ENCODE data around the gene RNF34. TPM values are rescaled to one million over a fixed set of nuclear protein-coding genes. Genes with fewer than 3 reads are reported as not detected.
A peak's percentile ranks its signal among the peaks of the same experiment; 100 is the strongest.

The RNF34 gene
- polyA plus RNA-seq, 3 donors from 2014 or later: 31.8 to 73.9 (median 57.9) TPM

- peaks cover 0 to 9% (median 0%) of the 10 kb centered on the region in 3 donors for H3K36me3 Mint-ChIP-seq
- H3K4me3 Mint-ChIP-seq: peak overlapping the region; percentile 89 to 99 (median 96)
- peaks cover 0 to 5% (median 4%) of the 10 kb centered on the region in 3 donors for H3K27me3 Mint-ChIP-seq (ENCODE audit: low read depth in 3 of 3)
- DNase-seq: peak in 1 of 3 donors; percentile 43
- H3K4me1 Mint-ChIP-seq: peaks cover 34 to 57% of the 10 kb centered on the region in 2 donors
- no peaks in the 10 kb centered on the region for H3K9me3 Mint-ChIP-seq
- H3K27ac Mint-ChIP-seq: peak overlapping the region; percentile 80 to 96 (median 95)
Measured at GRCh38 chr12:121400332-121401139, 618 bp downstream of the RNF34 start.

DNA sequence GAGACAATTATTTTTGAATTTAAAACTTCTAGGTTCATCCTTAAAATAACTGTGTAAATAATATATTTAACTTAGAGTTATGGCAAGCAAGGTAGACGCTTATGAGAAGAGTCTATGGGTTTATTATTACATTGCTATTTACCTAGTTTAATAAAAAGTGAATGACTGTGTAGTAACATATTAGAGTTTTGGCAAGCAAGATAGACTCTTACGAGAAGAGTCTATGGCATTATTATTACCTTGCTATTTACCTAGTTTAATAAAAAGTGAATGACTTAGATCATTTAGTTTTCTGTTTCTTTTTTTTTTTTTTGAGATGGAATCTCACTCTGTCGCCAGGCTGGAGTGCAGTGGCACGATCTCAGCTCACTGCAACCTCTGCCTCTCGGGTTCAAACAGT is 3.8 kb downstream of the RNF34 start:
- Mint-ChIP-seq H3K4me3 (no peak overlapping the region), H3K36me3 (peaks cover 3 to 21% (median 9%) of the 10 kb centered on the region in 3 donors), H3K4me1 (peaks cover 36 to 81% of the 10 kb centered on the region in 2 donors), H3K9me3 (no peaks in the 10 kb centered on the region), H3K27me3 (ENCODE audit: low read depth in 3 of 3) (peaks cover 0 to 5% (median 5%) of the 10 kb centered on the region in 3 donors), H3K27ac (no peak overlapping the region)
- DNase-seq: no peak

- Mint-ChIP-seq H3K9me3 (no peaks in the 10 kb centered on the region), H3K4me3 (no peak overlapping the region)
Measured at GRCh38 chr12:121404734-121405133, 4.8 kb downstream of the RNF34 start.

GRCh38 chr12:121405211-121405610 is 5.3 kb downstream of the RNF34 start:
- Mint-ChIP-seq H3K4me3 (no peak overlapping the region), H3K36me3 (peaks cover 3 to 21% (median 9%) of the 10 kb centered on the region in 3 donors), H3K27me3 (ENCODE audit: low read depth in 3 of 3) (peaks cover 0 to 2% (median 0%) of the 10 kb centered on the region in 3 donors), H3K27ac (no peak overlapping the region), H3K4me1 (peaks cover 26 to 70% of the 10 kb centered on the region in 2 donors), H3K9me3 (no peaks in the 10 kb centered on the region)
- DNase-seq: no peak

More at GRCh38 chr12:121404734-121405133, 4.8 kb downstream of the RNF34 start:
- Mint-ChIP-seq H3K27me3 (ENCODE audit: low read depth in 3 of 3) (peaks cover 0 to 6% (median 4%) of the 10 kb centered on the region in 3 donors), H3K27ac (no peak overlapping the region), H3K4me1 (peaks cover 27 to 73% of the 10 kb centered on the region in 2 donors), H3K36me3 (peaks cover 3 to 21% (median 9%) of the 10 kb centered on the region in 3 donors)
- no peak for DNase-seq

GRCh38 chr12:121413917-121414316 is 14.0 kb downstream of the RNF34 start:
- Mint-ChIP-seq H3K9me3 (no peaks in the 10 kb centered on the region), H3K36me3 (peaks cover 5 to 13% (median 5%) of the 10 kb centered on the region in 3 donors), H3K27ac (no peak overlapping the region), H3K27me3 (ENCODE audit: low read depth in 3 of 3) (no peaks in the 10 kb centered on the region), H3K4me1 (peaks cover 9 to 35% of the 10 kb centered on the region in 2 donors), H3K4me3 (no peak overlapping the region)
- no peak for DNase-seq

DNA sequence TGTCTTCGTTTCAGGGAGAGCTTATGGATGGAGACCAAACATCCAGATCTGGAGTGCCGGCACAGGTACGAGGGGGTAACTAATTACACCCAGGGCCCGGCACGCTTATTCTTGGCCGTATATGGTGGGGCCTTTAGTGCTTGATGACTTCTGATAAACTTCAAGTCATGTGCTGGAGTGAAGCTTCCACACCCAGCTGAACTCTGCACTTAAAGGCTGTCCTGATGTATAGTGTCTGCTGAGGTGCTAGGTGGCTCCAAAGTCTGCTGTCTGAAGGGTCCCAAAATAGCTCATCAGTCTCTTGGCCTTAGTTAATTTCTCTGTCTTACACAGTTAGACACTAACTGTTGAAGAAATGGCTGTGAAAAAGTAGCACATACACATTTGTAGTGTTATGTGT is 17.9 kb downstream of the RNF34 start:
- Mint-ChIP-seq H3K9me3 (no peaks in the 10 kb centered on the region), H3K4me1 (peaks cover 6 to 35% of the 10 kb centered on the region in 2 donors), H3K27ac (no peak overlapping the region), H3K4me3 (no peak overlapping the region), H3K27me3 (ENCODE audit: low read depth in 3 of 3) (peaks cover 0 to 4% (median 0%) of the 10 kb centered on the region in 3 donors), H3K36me3 (peaks cover 16 to 35% (median 18%) of the 10 kb centered on the region in 3 donors)
- no peak for DNase-seq

GRCh38 chr12:121420109-121420508 is 20.2 kb downstream of the RNF34 start:
- Mint-ChIP-seq H3K9me3 (no peaks in the 10 kb centered on the region), H3K27ac (peak overlapping the region in 4 of 6 donors; percentile 56 to 73 (median 71)), H3K27me3 (ENCODE audit: low read depth in 3 of 3) (peaks cover 0 to 4% (median 2%) of the 10 kb centered on the region in 3 donors), H3K36me3 (peaks cover 16 to 50% (median 21%) of the 10 kb centered on the region in 3 donors), H3K4me1 (peaks cover 6 to 28% of the 10 kb centered on the region in 2 donors), H3K4me3 (no peak overlapping the region)
- DNase-seq: no peak

DNA sequence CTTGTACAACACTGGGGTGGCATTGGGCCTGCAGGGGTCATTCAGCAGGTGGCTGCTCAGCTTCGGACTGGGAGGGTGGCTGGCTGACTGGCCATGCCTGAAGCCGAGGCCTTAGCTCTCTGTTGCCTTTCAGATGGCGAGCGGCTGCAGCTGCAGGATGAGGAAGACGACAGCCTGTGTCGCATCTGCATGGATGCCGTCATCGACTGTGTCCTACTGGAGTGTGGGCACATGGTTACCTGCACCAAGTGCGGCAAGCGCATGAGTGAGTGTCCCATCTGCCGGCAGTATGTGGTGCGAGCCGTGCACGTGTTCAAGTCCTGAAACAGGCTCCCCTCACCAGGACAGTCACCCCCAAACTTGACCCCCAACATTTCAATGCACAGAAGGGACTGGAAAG is 23.3 kb downstream of the RNF34 start:
- H3K4me1 Mint-ChIP-seq: peaks cover 2 to 7% of the 10 kb centered on the region in 2 donors
- peaks cover 0 to 4% (median 2%) of the 10 kb centered on the region in 3 donors for H3K27me3 Mint-ChIP-seq (ENCODE audit: low read depth in 3 of 3)
- no peak for DNase-seq
- no peak overlapping the region for H3K4me3 Mint-ChIP-seq
- H3K36me3 Mint-ChIP-seq: peaks cover 17 to 43% (median 20%) of the 10 kb centered on the region in 3 donors
- peak overlapping the region in 1 of 6 donors; percentile 57 for H3K27ac Mint-ChIP-seq
- no peaks in the 10 kb centered on the region for H3K9me3 Mint-ChIP-seq

- Mint-ChIP-seq H3K4me1 (peaks cover 4 to 13% of the 10 kb centered on the region in 2 donors), H3K27me3 (ENCODE audit: low read depth in 3 of 3) (peaks cover 0 to 4% (median 2%) of the 10 kb centered on the region in 3 donors), H3K36me3 (peaks cover 20 to 44% (median 25%) of the 10 kb centered on the region in 3 donors), H3K4me3 (no peak overlapping the region), H3K9me3 (peaks cover 0 to 2% (median 0%) of the 10 kb centered on the region in 6 donors), H3K27ac (peak overlapping the region in 2 of 6 donors; percentile 28 to 57)
- DNase-seq: no peak
Measured at GRCh38 chr12:121423682-121424623, 24.0 kb downstream of the RNF34 start.

- Mint-ChIP-seq H3K27ac (peak overlapping the region in 1 of 6 donors; percentile 48), H3K4me3 (no peak overlapping the region), H3K27me3 (ENCODE audit: low read depth in 3 of 3) (peaks cover 0 to 4% (median 2%) of the 10 kb centered on the region in 3 donors), H3K9me3 (peaks cover 0 to 2% (median 0%) of the 10 kb centered on the region in 6 donors), H3K36me3 (peaks cover 25 to 45% (median 27%) of the 10 kb centered on the region in 3 donors), H3K4me1 (peaks cover 10 to 19% of the 10 kb centered on the region in 2 donors)
- DNase-seq: no peak
Measured at GRCh38 chr12:121424624-121424975, 24.7 kb downstream of the RNF34 start.

- peaks cover 20 to 46% (median 20%) of the 10 kb centered on the region in 3 donors for H3K36me3 Mint-ChIP-seq
Measured at GRCh38 chr12:121427556-121428050, 27.7 kb downstream of the RNF34 start.

GRCh38 chr12:121428883-121429282 is 29.0 kb downstream of the RNF34 start:
- Mint-ChIP-seq H3K4me3 (no peak overlapping the region), H3K9me3 (peaks cover 0 to 2% (median 0%) of the 10 kb centered on the region in 6 donors), H3K27ac (peak overlapping the region in 4 of 6 donors; percentile 11 to 55 (median 52)), H3K36me3 (peaks cover 19 to 39% (median 20%) of the 10 kb centered on the region in 3 donors), H3K4me1 (peaks cover 16 to 26% of the 10 kb centered on the region in 2 donors), H3K27me3 (ENCODE audit: low read depth in 3 of 3) (peaks cover 0 to 2% (median 0%) of the 10 kb centered on the region in 3 donors)
- DNase-seq: no peak

More at GRCh38 chr12:121427556-121428050, 27.7 kb downstream of the RNF34 start:
- DNase-seq: no peak
- Mint-ChIP-seq H3K9me3 (peaks cover 0 to 2% (median 0%) of the 10 kb centered on the region in 6 donors), H3K27me3 (ENCODE audit: low read depth in 3 of 3) (peaks cover 0 to 2% (median 2%) of the 10 kb centered on the region in 3 donors), H3K4me3 (no peak overlapping the region), H3K4me1 (peaks cover 16 to 26% of the 10 kb centered on the region in 2 donors), H3K27ac (peak overlapping the region in 3 of 6 donors; percentile 21 to 48 (median 34))
